CD14-positive monocyte (primary cell): ENCODE data around the gene HERPUD2. TPM values are rescaled to one million over a fixed set of nuclear protein-coding genes. Genes with fewer than 3 reads are reported as not detected.

Experiments
- DNase-seq, 3 donors: peaks; one replicate each; pipeline ENCODE4 v3.0.0-alpha.2; 2011 to 2022
- H2AFZ ChIP-seq: 2 replicates; pipeline ENCODE4 v1.6.0; 2012; ENCODE audit warnings: mild to moderate bottlenecking, low read depth, low read length, inconsistent platforms; ENCODE audit not compliant: insufficient read depth, poor library complexity, severe bottlenecking
- H3K27ac ChIP-seq, 2 donors: 1 replicate in 1 of 2; 2 replicates in 1 of 2; pipeline ENCODE4 v1.5.1; 2012 to 2013; ENCODE audit warnings: low read length in 2 of 2, control low read depth in 1 of 2, inconsistent platforms in 1 of 2, low read depth in 1 of 2, mild to moderate bottlenecking in 1 of 2
- H3K27me3 ChIP-seq, 2 donors: one replicate each; pipeline versions ENCODE4 v1.6.0 to v1.6.1; 2011 to 2013; ENCODE audit warnings: low read length in 2 of 2; ENCODE audit not compliant: control insufficient read depth in 2 of 2, insufficient read depth in 2 of 2
- H3K36me3 ChIP-seq, 2 donors: replicated peaks in 1 of 2; 1 replicate in 1 of 2; 2 replicates in 1 of 2; pipeline versions ENCODE4 v1.5.1 to v1.6.1; 2012 to 2013; ENCODE audit warnings: low read length in 2 of 2, control low read depth in 1 of 2, inconsistent platforms in 1 of 2, mild to moderate bottlenecking in 1 of 2; ENCODE audit not compliant: insufficient read depth in 2 of 2, control insufficient read depth in 1 of 2
- H3K4me1 ChIP-seq, 2 donors: 1 replicate in 1 of 2; 2 replicates in 1 of 2; pipeline versions ENCODE4 v1.5.1 to v1.6.1; 2012 to 2013; ENCODE audit warnings: low read length in 2 of 2, control low read depth in 1 of 2, inconsistent platforms in 1 of 2, mild to moderate bottlenecking in 1 of 2, moderate library complexity in 1 of 2; ENCODE audit not compliant: insufficient read depth in 2 of 2, control insufficient read depth in 1 of 2
- H3K4me2 ChIP-seq: replicated peaks from 2 replicates; pipeline ENCODE3; 2012; ENCODE audit warnings: low read length, moderate library complexity, mild to moderate bottlenecking; ENCODE audit not compliant: poor library complexity, severe bottlenecking; ENCODE audit errors: extremely low read depth
- H3K4me3 ChIP-seq, 3 experiments: fragments of 200-600 bp in 1 of 3; sonication (generic) in 1 of 3; replicated peaks in 1 of 3; 1 replicate in 2 of 3; 2 replicates in 1 of 3; pipeline ENCODE4 v1.5.1; 2011 to 2013; ENCODE audit warnings: low read length in 3 of 3, mild to moderate bottlenecking in 3 of 3, control low read depth in 2 of 3, low read depth in 2 of 3, inconsistent platforms in 1 of 3, moderate library complexity in 1 of 3
- H3K79me2 ChIP-seq: 2 replicates; pipeline ENCODE4 v1.6.0; 2012; ENCODE audit warnings: mild to moderate bottlenecking, control low read depth, inconsistent platforms, low read length, moderate library complexity; ENCODE audit not compliant: insufficient read depth
- H3K9ac ChIP-seq: 2 replicates; pipeline ENCODE4 v1.6.0; 2017; ENCODE audit warnings: low read length, mild to moderate bottlenecking; ENCODE audit not compliant: insufficient read depth, poor library complexity, severe bottlenecking
- H3K9me3 ChIP-seq, 2 donors: replicated peaks in 1 of 2; 1 replicate in 1 of 2; 2 replicates in 1 of 2; pipeline versions ENCODE4 v1.5.1 to v1.6.1; 2012 to 2013; ENCODE audit warnings: low read length in 2 of 2, control low read depth in 1 of 2; ENCODE audit not compliant: control insufficient read depth in 1 of 2, insufficient read depth in 1 of 2
- H4K20me1 ChIP-seq: 2 replicates; pipeline ENCODE4 v1.6.0; 2012; ENCODE audit warnings: mild to moderate bottlenecking, low read length, control low read depth, moderate library complexity; ENCODE audit not compliant: insufficient read depth
- H3K27ac Mint-ChIP-seq, 7 donors: one replicate each; pipeline ENCODE4 v1.8.0; 2020; ENCODE audit warnings: mild to moderate bottlenecking in 7 of 7, mixed read lengths in 7 of 7, moderate library complexity in 6 of 7, inconsistent platforms in 2 of 7
- H3K27me3 Mint-ChIP-seq, 3 donors: one replicate each; pipeline ENCODE4 v1.8.0; 2021 to 2022; ENCODE audit warnings: low read depth in 3 of 3, mild to moderate bottlenecking in 3 of 3, mixed read lengths in 3 of 3, moderate library complexity in 3 of 3, inconsistent platforms in 1 of 3
- H3K36me3 Mint-ChIP-seq, 2 donors: one replicate each; pipeline ENCODE4 v1.8.0; 2020; ENCODE audit warnings: mixed read lengths in 2 of 2, inconsistent platforms in 1 of 2, mild to moderate bottlenecking in 1 of 2
- H3K4me1 Mint-ChIP-seq: one replicate; pipeline ENCODE4 v1.8.0; 2020; ENCODE audit warnings: mild to moderate bottlenecking, mixed read lengths
- H3K4me3 Mint-ChIP-seq, 2 donors: one replicate each; pipeline ENCODE4 v1.8.0; 2020; ENCODE audit warnings: mild to moderate bottlenecking in 2 of 2, mixed read lengths in 2 of 2, moderate library complexity in 1 of 2
- H3K9me3 Mint-ChIP-seq, 7 donors: one replicate each; pipeline ENCODE4 v1.8.0; 2020 to 2022; ENCODE audit warnings: mixed read lengths in 7 of 7, mild to moderate bottlenecking in 6 of 7, moderate library complexity in 6 of 7, inconsistent platforms in 2 of 7
- CTCF ChIP-seq: fragments of 200-600 bp; IDR thresholded peaks from one replicate; pipeline ENCODE4 v1.8.0; 2022; ENCODE audit warnings: antibody characterized with exemption, mild to moderate bottlenecking
- WGBS: methylation state at CpG from one replicate; pipeline ENCODE4 v1.1.5; 2013; ENCODE audit warnings: missing lambda C conversion rate; ENCODE audit not compliant: insufficient coverage; 5-methylcytosine and 5-hydroxymethylcytosine counted together
- intact Hi-C, 2 donors: fragments of 100-400 bp; cut with micrococcal nuclease; formaldehyde crosslinking; loops; one replicate each; pipeline versions ENCODE4 v1.15.0 to v1.15.1; 2023
- polyA plus RNA-seq, 3 donors: library from polyadenylated mRNA; depleted of rRNA in 1 of 3; unstranded in 2 of 3; stranded (reverse) in 1 of 3; fragments of 300-500 nt in 2 of 3; fragments of >200 nt in 1 of 3; fragmentation: Illumina TruSeq in 2 of 3; gene quantifications; 1 replicate in 2 of 3; 2 replicates in 1 of 3; pipeline ENCODE4 v1.2.3, GENCODE V29; 2012 to 2021

HERPUD2 gene
- polyA plus RNA-seq, 3 donors = 36.1 to 40.9 (median 36.4) TPM

GRCh38 chr7:35717013-35717412 lies 22.1 kb upstream of the HERPUD2 start:
- H3K27me3 Mint-ChIP-seq = peaks cover 1 to 6% (median 3%) of the 10 kb centered on the region in 3 donors

GRCh38 chr7:35716038-35716803 lies 21.3 kb upstream of the HERPUD2 start:
- Histone ChIP-seq H4K20me1 (no peaks in the 10 kb centered on the region), H3K4me2 (no peak overlapping the region), H3K27me3 (no peaks in the 10 kb centered on the region), H3K79me2 (no peaks in the 10 kb centered on the region), H3K4me3 (no peak overlapping the region), H3K36me3 (no peaks in the 10 kb centered on the region), H3K4me1 (no peaks in the 10 kb centered on the region), H3K9me3 (no peaks in the 10 kb centered on the region), H2AFZ (no peak overlapping the region), H3K9ac (no peak overlapping the region), H3K27ac (no peak overlapping the region)
- no peaks in the 10 kb centered on the region for H3K4me1 Mint-ChIP-seq
- H3K27ac Mint-ChIP-seq = no peak overlapping the region
- no peak overlapping the region for H3K4me3 Mint-ChIP-seq
- DNase-seq = no peak
- peaks cover 0 to 6% (median 1%) of the 10 kb centered on the region in 3 donors for H3K27me3 Mint-ChIP-seq
- no peak for TF ChIP-seq CTCF
- H3K9me3 Mint-ChIP-seq = peaks cover 0 to 2% (median 0%) of the 10 kb centered on the region in 7 donors
- intact Hi-C loops = no loop called here
- H3K36me3 Mint-ChIP-seq = no peaks in the 10 kb centered on the region
- WGBS = 95% methylated on average over 3 of the region's 5 CpGs

More at GRCh38 chr7:35717013-35717412, 22.1 kb upstream of the HERPUD2 start:
- no peak overlapping the region for H3K4me3 Mint-ChIP-seq
- no peak for DNase-seq
- no peaks in the 10 kb centered on the region for H3K9me3 Mint-ChIP-seq
- H3K27me3 ChIP-seq = no peaks in the 10 kb centered on the region
- no peak overlapping the region for H2AFZ ChIP-seq
- H3K79me2 ChIP-seq = no peaks in the 10 kb centered on the region
- H3K27ac Mint-ChIP-seq = no peak overlapping the region
- TF ChIP-seq CTCF = no peak
- H3K4me1 ChIP-seq = no peaks in the 10 kb centered on the region
- no peaks in the 10 kb centered on the region for H3K4me1 Mint-ChIP-seq
- H3K4me2 ChIP-seq = no peak overlapping the region
- intact Hi-C loops = no loop called here
- no peak overlapping the region for H3K4me3 ChIP-seq
- no peak overlapping the region for H3K9ac ChIP-seq
- H3K9me3 ChIP-seq = no peaks in the 10 kb centered on the region
- H3K27ac ChIP-seq = no peak overlapping the region
- WGBS = no CpG with 5 or more reads among the region's 1 CpG
- H4K20me1 ChIP-seq = no peaks in the 10 kb centered on the region
- H3K36me3 Mint-ChIP-seq = no peaks in the 10 kb centered on the region
- no peaks in the 10 kb centered on the region for H3K36me3 ChIP-seq
